IMR-90 (cell line): ENCODE data around the gene TAF3. TPM values are rescaled to one million over a fixed set of nuclear protein-coding genes. Genes with fewer than 3 reads are reported as not detected.
A peak's percentile ranks its signal among the peaks of the same experiment; 100 is the strongest.

Experiments
- ATAC-seq: fragments of 200-7000 bp; cut with Tn5 transposase; 2 replicates; pipeline ENCODE4 v1.9.1; 2020; ENCODE audit warnings: low read depth, mild to moderate bottlenecking, moderate library complexity
- BruUV-seq: library from RNA; stranded (reverse); fragments of 400-500 nt; replicated peaks from 2 replicates; lab custom pipeline; 2021; lab: Mats Ljungman, UMichigan
- CTCF ChIA-PET: fragments of 300-600 bp; formaldehyde crosslinking; extraction: SDS; loops from one replicate; lab custom pipeline; 2021; ENCODE audit warnings: antibody characterized with exemption; lab: Yijun Ruan, JAX
- POLR2A ChIA-PET: fragments of 300-600 bp; sonication (Branson Sonifier 250); formaldehyde crosslinking; loops from one replicate; lab custom pipeline; 2022; ENCODE audit warnings: antibody characterized with exemption; ENCODE audit not compliant: unreplicated experiment; lab: Charles Lee
- DNase-seq: peaks from one replicate; pipeline ENCODE4 v3.0.0; 2013
- H2AFZ ChIP-seq: replicated peaks from 2 replicates; pipeline ENCODE3; 2013; ENCODE audit warnings: low read length, mild to moderate bottlenecking; ENCODE audit not compliant: poor library complexity
- H2AK5ac ChIP-seq: 2 replicates; pipeline ENCODE4 v1.6.1; 2013; ENCODE audit warnings: low read depth, low read length, inconsistent platforms
- H2AK9ac ChIP-seq: replicated peaks from 2 replicates; pipeline ENCODE3; 2013; ENCODE audit warnings: mild to moderate bottlenecking, low read depth, low read length, moderate library complexity; ENCODE audit not compliant: poor library complexity
- H2BK120ac ChIP-seq: 2 replicates; pipeline ENCODE4 v1.6.1; 2013; ENCODE audit warnings: low read depth, low read length, inconsistent platforms
- H2BK15ac ChIP-seq: 3 replicates; pipeline ENCODE4 v1.6.1; 2013; ENCODE audit warnings: low read depth, low read length, inconsistent platforms
- H2BK20ac ChIP-seq: 2 replicates; pipeline ENCODE4 v1.6.1; 2013; ENCODE audit warnings: low read depth, mild to moderate bottlenecking, inconsistent platforms, low read length, moderate library complexity
- H2BK5ac ChIP-seq: 2 replicates; pipeline ENCODE4 v1.6.1; 2013; ENCODE audit warnings: mild to moderate bottlenecking, low read depth, low read length, inconsistent platforms; ENCODE audit not compliant: poor library complexity, severe bottlenecking
- H3K14ac ChIP-seq: replicated peaks from 2 replicates; pipeline ENCODE4 v1.6.1; 2013; ENCODE audit warnings: low read depth, low read length, inconsistent platforms
- H3K18ac ChIP-seq: 2 replicates; pipeline ENCODE4 v1.6.1; 2013; ENCODE audit warnings: low read depth, low read length, control low read depth
- H3K23ac ChIP-seq: 2 replicates; pipeline ENCODE4 v1.6.1; 2013; ENCODE audit warnings: low read depth, low read length, inconsistent platforms
- H3K27ac ChIP-seq: 2 replicates; pipeline ENCODE4 v1.5.1; 2013; ENCODE audit warnings: mild to moderate bottlenecking, control low read depth, low read length; ENCODE audit not compliant: insufficient read depth
- H3K27me3 ChIP-seq: 2 replicates; pipeline ENCODE4 v1.6.1; 2013; ENCODE audit warnings: low read length; ENCODE audit not compliant: control insufficient read depth, insufficient read depth
- H3K36me3 ChIP-seq: 2 replicates; pipeline ENCODE4 v1.6.1; 2013; ENCODE audit warnings: low read length, mixed read lengths; ENCODE audit not compliant: control insufficient read depth, insufficient read depth
- H3K4ac ChIP-seq: 2 replicates; pipeline ENCODE4 v1.6.1; 2013; ENCODE audit warnings: low read depth, low read length, inconsistent platforms
- H3K4me1 ChIP-seq: 2 replicates; pipeline ENCODE4 v1.6.1; 2013; ENCODE audit warnings: low read length, mixed read lengths; ENCODE audit not compliant: control insufficient read depth, insufficient read depth
- H3K4me2 ChIP-seq: 2 replicates; pipeline ENCODE4 v1.6.1; 2013; ENCODE audit warnings: low read depth, mild to moderate bottlenecking, control low read depth, low read length, moderate library complexity
- H3K4me3 ChIP-seq: 2 replicates; pipeline ENCODE4 v1.5.1; 2013; ENCODE audit warnings: low read depth, mild to moderate bottlenecking, control low read depth, low read length, moderate library complexity; ENCODE audit not compliant: insufficient read depth
- H3K56ac ChIP-seq: 2 replicates; pipeline ENCODE4 v1.6.1; 2013; ENCODE audit warnings: low read length, inconsistent platforms; ENCODE audit not compliant: insufficient read depth; ENCODE audit errors: extremely low read depth
- H3K79me1 ChIP-seq, 2 experiments: 2 replicates each; pipeline ENCODE4 v1.6.1; 2013; ENCODE audit warnings: low read length in 2 of 2, inconsistent platforms in 1 of 2, low read depth in 1 of 2
- H3K9ac ChIP-seq: 2 replicates; pipeline ENCODE4 v1.6.1; 2013; ENCODE audit warnings: low read depth, low read length, control low read depth
- H3K9me1 ChIP-seq: 2 replicates; pipeline ENCODE4 v1.6.1; 2013; ENCODE audit warnings: low read length, inconsistent platforms; ENCODE audit not compliant: insufficient read depth
- H3K9me3 ChIP-seq: 2 replicates; pipeline ENCODE4 v1.6.1; 2013; ENCODE audit warnings: low read length; ENCODE audit not compliant: control insufficient read depth, insufficient read depth
- H4K20me1 ChIP-seq: 2 replicates; pipeline ENCODE4 v1.6.1; 2013; ENCODE audit warnings: low read length, inconsistent platforms; ENCODE audit not compliant: insufficient read depth
- H4K5ac ChIP-seq: 2 replicates; pipeline ENCODE4 v1.6.1; 2013; ENCODE audit warnings: mild to moderate bottlenecking, low read depth, low read length, control low read depth
- H4K8ac ChIP-seq, 2 experiments: 2 replicates each; pipeline ENCODE4 v1.6.1; 2013; ENCODE audit warnings: low read depth in 2 of 2, low read length in 2 of 2, control low read depth in 1 of 2, inconsistent platforms in 1 of 2
- H4K91ac ChIP-seq: 2 replicates; pipeline ENCODE4 v1.6.1; 2013; ENCODE audit warnings: low read depth, low read length, inconsistent platforms; ENCODE audit not compliant: insufficient read depth
- BHLHE40 ChIP-seq: fragments of 150-350 bp; IDR thresholded peaks from 2 replicates; pipeline ENCODE4 v1.6.1; 2016; ENCODE audit warnings: mild to moderate bottlenecking, low read depth, low read length
- FOS ChIP-seq: fragments of 150-350 bp; IDR thresholded peaks from 2 replicates; pipeline ENCODE4 v1.6.1; 2016; ENCODE audit warnings: low read depth, low read length
- MAZ ChIP-seq: IDR thresholded peaks from 2 replicates; pipeline ENCODE4 v1.6.1; 2012; ENCODE audit warnings: low read depth, mild to moderate bottlenecking, low read length, improper control_type of control experiment, moderate library complexity, borderline replicate concordance
- WGBS, 2 experiments: methylation state at CpG; one replicate each; pipeline versions ENCODE4 v1.1.5 to v1.1.7; 2013; ENCODE audit warnings: missing lambda C conversion rate in 2 of 2; ENCODE audit not compliant: insufficient read length in 1 of 2; ENCODE audit errors: extremely low coverage in 2 of 2; 5-methylcytosine and 5-hydroxymethylcytosine counted together
- dilution Hi-C: fragments of 300-500 bp; cut with HindIII; formaldehyde crosslinking; loops from one replicate; pipeline ENCODE4 v1.14.3; 2018; ENCODE audit warnings: low sequenced_read_pairs; ENCODE audit not compliant: unreplicated experiment
- in situ Hi-C: fragments of 300-500 bp; cut with MboI; formaldehyde crosslinking; loops from 3 replicates; pipeline ENCODE4 v1.14.3; 2019; ENCODE audit warnings: low sequenced_read_pairs, inconsistent platforms, mixed read lengths
- intact Hi-C: fragments of 100-400 bp; cut with micrococcal nuclease; formaldehyde crosslinking; loops from 2 replicates; pipeline ENCODE4 v1.10.0; 2022
- polyA plus RNA-seq, 3 experiments: library from polyadenylated mRNA; depleted of rRNA; stranded (reverse); fragments of >200 nt; gene quantifications; 2 replicates each; pipeline ENCODE4 v1.2.3, GENCODE V29; 2012; ENCODE audit warnings: low replicate concordance in 1 of 3
- total RNA-seq: library from RNA; depleted of rRNA; stranded (reverse); fragments of >200 nt; gene quantifications from 2 replicates; pipeline ENCODE4 v1.2.3, GENCODE V29; 2012
- TF ChIP-seq, protein P1 (sequence below): fragments of 150-350 bp; IDR thresholded peaks from 2 replicates; pipeline ENCODE4 v1.6.1; 2016; ENCODE audit warnings: low read depth, mild to moderate bottlenecking, low read length, moderate library complexity, borderline replicate concordance
- TF ChIP-seq, protein P2 (sequence below): fragments of 150-350 bp; IDR thresholded peaks from 2 replicates; pipeline ENCODE4 v1.6.1; 2017; ENCODE audit warnings: mild to moderate bottlenecking, antibody characterized with exemption, low read length, low read depth

The TAF3 gene
- total and polyA plus RNA-seq, 2 of the 4 experiments (the other 2 are of a cell fraction), result 1.4 to 2.3 TPM

DNA sequence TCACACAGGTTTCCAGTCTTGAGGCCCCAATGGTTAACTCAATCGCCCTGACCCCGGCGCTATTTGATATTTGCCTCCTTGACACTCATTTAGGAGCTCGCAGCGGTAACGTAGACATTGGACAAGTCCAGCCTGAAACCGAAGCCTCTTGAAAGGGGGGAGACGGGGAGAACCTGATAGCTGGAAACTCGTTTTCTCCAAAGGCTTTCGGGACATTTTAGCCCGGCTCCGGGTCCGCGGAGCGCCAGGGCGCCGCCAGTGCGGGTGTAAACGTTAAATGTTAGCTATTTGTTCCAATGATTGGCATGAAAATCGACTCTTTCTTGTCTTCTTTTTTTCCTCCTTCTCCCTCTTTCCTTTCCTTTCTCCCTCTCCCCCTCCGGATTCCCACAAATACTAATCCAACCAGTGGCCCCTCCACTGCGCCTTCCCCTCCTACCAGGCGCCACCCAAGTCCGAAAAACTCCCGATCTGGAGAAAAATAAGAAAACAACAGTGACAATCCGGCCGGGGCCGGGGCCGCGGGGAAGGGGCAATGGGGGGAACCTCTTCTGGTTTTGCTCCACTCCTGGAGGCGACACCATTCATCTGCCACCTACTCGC lies 219.0 kb downstream of the TAF3 start (continued):
- TF ChIP-seq, protein P1, sequence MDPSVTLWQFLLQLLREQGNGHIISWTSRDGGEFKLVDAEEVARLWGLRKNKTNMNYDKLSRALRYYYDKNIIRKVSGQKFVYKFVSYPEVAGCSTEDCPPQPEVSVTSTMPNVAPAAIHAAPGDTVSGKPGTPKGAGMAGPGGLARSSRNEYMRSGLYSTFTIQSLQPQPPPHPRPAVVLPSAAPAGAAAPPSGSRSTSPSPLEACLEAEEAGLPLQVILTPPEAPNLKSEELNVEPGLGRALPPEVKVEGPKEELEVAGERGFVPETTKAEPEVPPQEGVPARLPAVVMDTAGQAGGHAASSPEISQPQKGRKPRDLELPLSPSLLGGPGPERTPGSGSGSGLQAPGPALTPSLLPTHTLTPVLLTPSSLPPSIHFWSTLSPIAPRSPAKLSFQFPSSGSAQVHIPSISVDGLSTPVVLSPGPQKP, result no peak

DNA sequence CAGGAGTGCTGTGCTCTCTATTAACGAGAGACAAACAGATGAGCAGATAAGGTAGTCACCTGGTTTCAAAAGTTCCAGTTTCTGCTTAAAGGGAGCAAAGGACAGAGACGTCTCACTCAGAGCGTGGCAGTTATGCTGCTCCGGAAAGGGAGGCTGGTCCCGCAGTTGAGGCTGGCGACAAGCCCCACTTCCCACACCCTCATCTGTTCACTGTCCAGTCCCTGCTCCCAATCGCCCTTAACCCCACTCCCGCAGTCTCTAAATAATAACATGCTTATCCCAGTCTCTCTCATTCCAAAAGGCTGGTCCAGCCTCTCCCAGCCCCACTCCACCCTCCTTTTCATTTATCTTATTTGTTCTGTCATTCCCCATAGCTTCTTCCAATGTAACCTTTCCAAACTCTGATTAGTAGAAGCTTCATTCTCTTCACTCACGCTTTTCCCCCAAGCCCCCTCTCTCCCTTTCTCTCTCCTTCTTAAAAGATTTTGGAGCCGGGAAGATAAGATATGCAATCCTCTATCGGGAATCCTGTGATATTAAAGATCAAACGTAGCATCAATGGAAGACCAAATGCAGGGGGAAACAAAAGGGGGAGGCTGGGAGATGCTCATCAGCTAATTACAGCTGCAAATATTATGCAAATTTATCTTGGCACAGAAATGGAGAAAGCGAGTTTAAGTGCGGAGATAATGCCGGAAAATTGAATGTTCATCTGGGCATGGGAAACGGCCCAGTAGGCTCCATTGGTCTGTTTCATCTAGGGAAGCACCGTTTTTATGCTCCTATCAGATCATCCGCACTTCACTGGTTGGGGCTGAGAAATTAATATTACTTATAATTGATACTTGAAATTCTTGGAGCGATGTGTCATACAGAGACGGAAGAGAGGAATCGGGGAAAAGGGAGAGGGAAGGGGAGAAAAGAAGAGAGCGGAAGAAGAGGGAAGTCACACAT lies 219.9 kb downstream of the TAF3 start:
- H3K56ac ChIP-seq, result no peak overlapping the region
- 0 out of 2 replicates have a peak overlapping the region, but pooled peaks have one; percentile 16 for H3K23ac ChIP-seq
- H2AK9ac ChIP-seq, result no peak overlapping the region
- no peaks in the 10 kb centered on the region for H3K9me1 ChIP-seq
- H4K5ac ChIP-seq, result no peak overlapping the region
- H2BK15ac ChIP-seq, result no peak overlapping the region
- no peak overlapping the region for H3K9ac ChIP-seq
- no peak overlapping the region for H2BK5ac ChIP-seq
- dilution Hi-C loops (no loop called here), intact Hi-C loops (no loop called here), in situ Hi-C loops (no loop called here)
- no peak for DNase-seq
- TF ChIP-seq MAZ (no peak), BHLHE40 (no peak), FOS (no peak)
- TF ChIP-seq, protein P1, result no peak
- TF ChIP-seq, protein P2, sequence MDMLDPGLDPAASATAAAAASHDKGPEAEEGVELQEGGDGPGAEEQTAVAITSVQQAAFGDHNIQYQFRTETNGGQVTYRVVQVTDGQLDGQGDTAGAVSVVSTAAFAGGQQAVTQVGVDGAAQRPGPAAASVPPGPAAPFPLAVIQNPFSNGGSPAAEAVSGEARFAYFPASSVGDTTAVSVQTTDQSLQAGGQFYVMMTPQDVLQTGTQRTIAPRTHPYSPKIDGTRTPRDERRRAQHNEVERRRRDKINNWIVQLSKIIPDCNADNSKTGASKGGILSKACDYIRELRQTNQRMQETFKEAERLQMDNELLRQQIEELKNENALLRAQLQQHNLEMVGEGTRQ, result no peak
- H3K9me3 ChIP-seq, result peaks cover 17% of the 10 kb centered on the region
- H2AFZ ChIP-seq, result no peak overlapping the region
- H3K4ac ChIP-seq, result no peak overlapping the region
- no peak overlapping the region for H3K14ac ChIP-seq
- no peak overlapping the region for H2AK5ac ChIP-seq
- H3K4me3 ChIP-seq, result no peak overlapping the region
- peaks cover 95% of the 10 kb centered on the region for H3K27me3 ChIP-seq
- H3K18ac ChIP-seq, result no peak overlapping the region
- no peak overlapping the region for H3K4me2 ChIP-seq
- H4K91ac ChIP-seq, result no peak overlapping the region
- no TSS peak for BruUV-seq
- ChIA-PET CTCF (no interaction called here), POLR2A (no interaction called here)
- no peaks in the 10 kb centered on the region for H3K79me1 ChIP-seq
- H3K36me3 ChIP-seq, result no peaks in the 10 kb centered on the region
- no peak overlapping the region for H3K27ac ChIP-seq
- ATAC-seq, result no peak
- no peak overlapping the region for H2BK20ac ChIP-seq
- 3% methylated on average over 9 of the region's 22 CpGs; no CpG with 5 or more reads in 1 of the 2 experiments for WGBS, 2 experiments
- no peaks in the 10 kb centered on the region; the same call in 1 of the 2 replicates for H3K4me1 ChIP-seq
- no peaks in the 10 kb centered on the region; the same call in 1 of the 2 replicates for H4K20me1 ChIP-seq
- H2BK120ac ChIP-seq, result no peak overlapping the region
- no peak overlapping the region for H4K8ac ChIP-seq
